Measurements from ENCODE around the gene KIF21B. TPM values are rescaled to one million over a fixed set of nuclear protein-coding genes. Genes with fewer than 3 reads are reported as not detected.

Gene KIF21B
- total and polyA plus RNA-seq, 2 experiments from 2014 or later, result 4.6 to 34.3 TPM

GRCh38 chr1:201002510-201002909 lies 21.0 kb downstream of the KIF21B start (continued):
- no peak for TF ChIP-seq REST (IDR thresholded peaks at IDR 0.05; ENCODE audit: unreplicated experiment)
- no peak for TF ChIP-seq ZNF462 (CRISPR knock-in tag; IDR thresholded peaks at IDR 0.05)

- H3F3A ChIP-seq (replicated peaks; ENCODE audit: low read depth), result no peaks in the 10 kb centered on the region
- no peak overlapping the region for H2AFZ ChIP-seq
- no peaks in the 10 kb centered on the region; the same call in 1 of the 2 replicates for H4K20me1 ChIP-seq (replicated peaks; ENCODE audit: insufficient read depth)
- no peaks in the 10 kb centered on the region; the same call in 1 of the 2 replicates for H3K36me3 ChIP-seq (ENCODE audit: insufficient read depth)
- TF ChIP-seq JUNB (IDR thresholded peaks at IDR 0.05; ENCODE audit: unreplicated experiment), result no peak
- no peak overlapping the region for H3K4me3 ChIP-seq
- Mint-ChIP-seq H3K9me3 (no peaks in the 10 kb centered on the region), H3K4me3 (no peak overlapping the region), H3K36me3 (ENCODE audit: low read depth) (peaks cover 14% of the 10 kb centered on the region; the same call in 2 of the 3 replicates), H3K27ac (no peak overlapping the region), H3K4me1 (no peaks in the 10 kb centered on the region), H3K27me3 (ENCODE audit: insufficient read depth, low read depth, poor library complexity) (peaks cover 5% of the 10 kb centered on the region)
- no peaks in the 10 kb centered on the region for H3K9me2 ChIP-seq (ENCODE audit: insufficient read depth)
- H3K79me2 ChIP-seq (replicated peaks; ENCODE audit: insufficient read depth), result no peaks in the 10 kb centered on the region
- DNase-seq (ENCODE audit: low spot score) (no peak), ATAC-seq (peak; percentile 67)
- no peaks in the 10 kb centered on the region for H3K4me1 ChIP-seq (ENCODE audit: insufficient read depth)
- H3K4me2 ChIP-seq, result no peak overlapping the region
- H3K27ac ChIP-seq (ENCODE audit: low read depth), result no peak overlapping the region
- H3K27me3 ChIP-seq (ENCODE audit: insufficient read depth), result no peaks in the 10 kb centered on the region
Measured at GRCh38 chr1:201001962-201002361, 21.6 kb downstream of the KIF21B start.

All from GM23338 (cell line).